NCI-H345 treated with DMSO at 0.1 percent for 48 hours (cell line): Measurements from ENCODE around the gene OSM.

ENCODE experiments used
- DNase-seq: peaks from one replicate; lab custom pipeline; 2025; ENCODE audit not compliant: unreplicated experiment; lab: John Stamatoyannopoulos, UW

The OSM gene

DNA sequence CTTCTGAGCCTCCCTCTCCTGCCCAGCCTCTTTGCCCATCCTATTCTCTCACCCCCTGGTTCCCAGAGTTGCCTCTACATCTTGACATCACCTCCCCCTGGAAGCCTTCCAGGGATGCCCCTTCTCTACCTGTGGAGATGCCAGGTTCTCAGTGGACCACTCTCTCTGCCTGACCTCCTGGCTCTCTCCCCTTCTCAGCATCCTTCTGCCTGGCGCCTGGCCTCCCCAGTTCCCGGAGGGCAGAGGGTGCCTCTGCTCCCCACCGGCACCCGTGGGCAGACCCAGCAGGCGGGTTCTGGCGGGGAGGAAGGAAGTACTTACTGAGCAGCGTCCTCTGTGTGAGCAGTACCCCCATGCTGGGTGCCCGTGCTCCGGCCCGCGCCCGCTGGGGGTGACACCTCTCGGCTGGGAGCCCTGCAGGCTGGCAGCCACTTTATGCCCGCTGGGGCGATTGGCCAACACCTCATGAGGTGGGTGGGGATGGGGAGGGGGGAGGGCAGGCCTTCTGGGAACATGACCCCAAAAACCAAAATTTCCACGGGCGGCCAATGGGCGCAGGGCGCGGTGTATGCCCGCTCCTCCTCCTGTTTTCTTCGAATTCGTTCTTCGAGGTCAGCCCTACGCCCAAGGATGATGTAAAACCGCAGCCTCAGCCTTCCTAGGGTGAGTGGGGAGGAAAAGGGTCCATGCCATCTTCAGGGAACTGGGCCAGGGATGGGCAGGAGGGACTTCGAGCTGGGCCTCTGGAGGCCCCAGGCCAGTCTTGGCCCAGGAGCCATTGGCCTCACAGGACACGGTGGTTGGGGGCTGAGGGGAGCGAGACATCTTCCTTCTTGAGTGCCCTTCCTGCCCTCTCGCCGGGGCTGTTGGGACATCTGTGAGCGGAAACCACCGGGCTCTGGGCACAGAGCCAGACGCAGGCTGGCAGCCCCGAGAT lies at the start of gene OSM:
OSM (minus strand) TSS at position 407 of the 937 bp plus-strand sequence; CDS start at position 355, 52 bp downstream.
- DNase-seq, result no peak

DNA sequence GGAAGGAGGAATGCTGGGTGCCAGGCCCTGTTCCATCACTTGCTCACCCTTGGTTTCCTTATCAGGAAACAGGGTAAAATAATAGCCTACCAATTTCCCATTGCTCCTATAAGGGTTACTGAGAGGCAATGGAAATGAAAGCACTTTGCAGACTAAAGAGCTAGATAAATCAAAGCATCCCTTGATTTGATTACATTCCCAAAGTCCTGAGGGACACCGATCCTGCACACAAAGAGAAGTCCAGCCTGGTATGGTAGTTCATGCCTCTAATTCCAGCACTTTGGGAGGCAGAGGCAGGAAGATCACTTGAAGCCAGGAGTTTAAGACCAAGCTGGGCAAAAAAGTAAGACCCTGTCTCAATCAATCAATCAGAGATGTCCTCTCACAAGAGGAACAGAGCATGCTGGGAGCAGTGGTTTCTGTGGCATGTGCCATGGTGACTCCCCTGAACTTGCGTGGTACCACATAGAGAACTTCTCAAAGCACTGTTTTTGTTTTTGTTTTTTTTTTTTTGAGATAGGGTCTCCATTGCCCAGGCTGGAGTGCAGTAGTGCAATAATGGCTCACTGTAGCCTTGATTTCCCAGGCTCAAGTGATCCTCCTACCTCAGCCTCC lies 49.4 kb upstream of the OSM start:
- no peak for DNase-seq

DNA sequence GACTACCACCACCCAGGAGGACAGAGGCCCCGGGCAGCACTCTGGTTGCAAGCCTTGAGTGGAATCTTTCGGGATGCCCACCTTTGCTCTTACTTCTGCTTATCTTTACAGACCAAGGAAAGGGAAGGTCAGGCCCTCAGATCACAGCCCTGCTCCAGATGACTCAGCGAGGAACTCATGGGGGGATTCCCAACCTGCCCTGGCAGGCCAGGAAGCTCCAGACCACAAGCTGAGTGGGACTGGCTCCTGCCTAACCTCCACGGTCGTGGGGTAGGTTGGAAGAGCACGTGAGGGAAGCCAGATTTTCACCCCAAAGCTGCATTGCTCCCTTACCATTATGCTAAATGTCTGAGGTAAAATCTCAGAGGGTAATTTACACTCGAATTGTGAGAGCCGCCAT lies 48.3 kb upstream of the OSM start:
- DNase-seq, result no peak

DNA sequence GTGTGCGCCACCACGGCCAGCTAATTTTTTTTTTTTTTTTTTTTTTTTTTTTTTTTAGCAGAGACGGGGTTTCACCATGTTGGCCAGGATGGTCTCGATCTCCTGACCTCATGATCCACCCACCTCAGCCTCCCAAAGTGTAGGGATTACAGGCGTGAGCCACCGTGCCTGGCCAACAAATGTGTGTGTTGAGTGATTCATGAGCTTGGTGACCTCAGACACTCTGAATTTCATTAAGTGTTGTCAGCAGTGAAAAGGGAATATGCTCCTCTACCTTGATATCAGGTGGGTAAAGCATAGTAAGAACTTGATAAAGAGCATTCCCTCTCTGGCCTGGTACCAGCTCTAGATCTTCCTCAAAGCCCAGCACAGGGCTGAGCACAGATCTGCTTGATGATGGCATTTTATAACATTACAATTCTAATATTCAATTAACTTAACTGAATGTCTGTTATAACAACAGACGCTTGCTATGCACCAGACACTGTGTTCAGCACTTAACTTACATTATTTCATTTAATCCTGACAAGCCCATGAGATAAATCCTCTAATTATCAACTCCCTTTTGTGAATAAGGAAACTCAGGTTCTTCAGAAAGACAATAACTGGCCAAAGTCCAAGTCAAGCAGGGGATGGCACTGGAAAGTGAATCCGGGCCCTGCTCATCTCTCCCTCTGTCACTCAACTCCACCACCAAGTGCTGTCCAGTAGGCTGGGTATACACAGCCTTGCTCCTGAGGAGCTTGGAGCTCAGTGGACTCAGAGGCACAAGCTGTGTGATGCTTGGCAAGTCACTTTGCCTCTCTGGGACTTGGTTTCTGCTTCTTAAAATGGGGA lies 47.1 kb upstream of the OSM start:
- DNase-seq, result no peak

DNA sequence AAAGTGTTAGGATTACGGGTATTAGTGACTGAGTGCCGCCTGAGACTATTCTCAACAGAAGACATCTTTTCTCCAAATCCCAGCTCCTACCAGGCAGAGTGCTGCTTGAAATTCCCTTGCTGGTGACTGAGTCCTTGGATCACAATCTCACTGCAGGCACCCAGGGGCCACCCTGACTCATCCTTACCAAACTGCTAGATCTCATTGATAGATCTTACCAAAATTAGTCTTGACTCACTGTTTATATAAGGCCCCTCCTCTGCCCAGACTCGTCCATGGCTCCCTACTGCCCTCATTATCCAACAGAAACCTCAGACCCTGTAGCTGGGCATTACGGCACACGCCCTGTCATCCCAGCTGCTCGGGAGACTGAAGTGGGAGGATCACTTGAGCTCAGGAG lies 45.4 kb upstream of the OSM start:
- no peak for DNase-seq

DNA sequence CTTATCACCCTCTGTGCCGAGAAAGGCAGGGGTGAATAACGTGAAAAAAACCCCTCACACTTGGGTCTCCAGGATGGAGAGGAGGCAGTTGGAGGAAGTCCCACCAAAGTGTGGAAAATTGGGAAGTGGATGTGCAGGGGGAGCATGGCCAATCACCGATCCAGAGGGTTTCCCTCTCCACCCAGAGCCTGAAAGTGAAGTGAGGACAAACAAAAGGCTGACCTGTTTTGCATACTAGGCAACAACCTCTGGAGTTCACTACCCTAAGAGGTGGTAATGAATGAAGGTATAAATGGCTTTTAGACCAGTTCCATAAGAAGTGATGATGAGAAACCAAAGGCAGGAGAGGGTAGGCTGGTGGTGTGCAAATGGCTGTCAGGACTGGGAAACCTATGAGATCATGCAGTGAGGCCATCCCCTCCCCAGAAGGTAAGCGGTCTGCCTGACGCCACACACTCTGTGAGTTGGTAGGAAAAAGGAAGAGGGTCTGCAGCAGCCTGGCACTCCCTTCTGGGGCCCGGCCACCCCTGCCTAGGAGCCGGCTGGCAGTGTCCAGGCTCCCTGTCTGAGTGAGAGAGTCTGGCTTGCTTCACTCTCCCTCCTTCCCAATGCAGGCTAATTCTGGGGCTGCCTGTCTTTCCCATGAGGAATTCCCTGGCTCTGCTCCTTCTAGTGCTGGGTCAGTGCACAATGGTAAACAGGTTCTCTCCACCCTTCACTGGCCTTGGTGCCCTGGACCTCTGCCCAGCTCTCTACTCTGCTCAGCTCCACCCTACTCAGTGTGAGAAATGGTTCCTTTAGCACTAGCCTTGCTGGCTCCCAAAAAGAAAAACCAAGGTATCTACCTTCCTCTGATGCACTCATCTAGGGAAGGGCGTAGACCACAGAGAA lies 44.5 kb upstream of the OSM start:
- no peak for DNase-seq

DNA sequence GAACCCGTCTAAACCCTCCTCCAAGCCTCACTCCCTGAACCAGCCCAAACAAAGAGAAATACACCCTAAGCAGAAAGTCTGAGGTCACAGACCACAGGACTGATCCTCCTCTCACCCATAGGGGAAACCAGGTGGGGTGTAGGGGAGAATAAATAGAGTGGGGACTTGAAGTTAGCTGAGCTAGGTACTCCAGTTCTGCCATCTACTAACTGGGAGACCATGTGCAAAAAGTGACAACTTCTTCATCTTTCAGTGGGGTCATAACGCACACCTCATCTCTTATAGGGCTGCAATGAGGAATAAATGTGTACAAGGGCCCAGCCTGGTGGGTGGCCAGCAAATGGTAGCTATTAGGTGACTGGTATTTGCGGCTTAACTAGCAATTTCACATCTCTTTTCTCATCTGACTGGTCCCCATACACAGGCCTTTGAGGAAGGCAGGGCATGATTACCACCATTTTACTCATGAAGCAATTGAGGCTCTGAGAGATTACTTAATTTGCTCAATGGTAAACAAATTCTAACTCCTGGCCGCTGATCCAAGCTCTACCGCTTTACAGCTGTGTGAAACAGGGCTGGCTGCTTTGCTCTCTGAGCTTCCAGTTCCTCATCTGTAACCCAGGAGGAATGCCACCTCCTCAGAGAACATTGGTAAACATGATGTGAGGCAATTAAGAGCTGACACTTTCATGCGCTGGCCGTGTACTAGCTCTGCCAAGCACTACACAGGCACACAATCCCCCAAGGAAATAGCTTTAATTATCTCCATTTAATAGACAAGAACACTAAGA lies 43.5 kb upstream of the OSM start:
- no peak for DNase-seq

DNA sequence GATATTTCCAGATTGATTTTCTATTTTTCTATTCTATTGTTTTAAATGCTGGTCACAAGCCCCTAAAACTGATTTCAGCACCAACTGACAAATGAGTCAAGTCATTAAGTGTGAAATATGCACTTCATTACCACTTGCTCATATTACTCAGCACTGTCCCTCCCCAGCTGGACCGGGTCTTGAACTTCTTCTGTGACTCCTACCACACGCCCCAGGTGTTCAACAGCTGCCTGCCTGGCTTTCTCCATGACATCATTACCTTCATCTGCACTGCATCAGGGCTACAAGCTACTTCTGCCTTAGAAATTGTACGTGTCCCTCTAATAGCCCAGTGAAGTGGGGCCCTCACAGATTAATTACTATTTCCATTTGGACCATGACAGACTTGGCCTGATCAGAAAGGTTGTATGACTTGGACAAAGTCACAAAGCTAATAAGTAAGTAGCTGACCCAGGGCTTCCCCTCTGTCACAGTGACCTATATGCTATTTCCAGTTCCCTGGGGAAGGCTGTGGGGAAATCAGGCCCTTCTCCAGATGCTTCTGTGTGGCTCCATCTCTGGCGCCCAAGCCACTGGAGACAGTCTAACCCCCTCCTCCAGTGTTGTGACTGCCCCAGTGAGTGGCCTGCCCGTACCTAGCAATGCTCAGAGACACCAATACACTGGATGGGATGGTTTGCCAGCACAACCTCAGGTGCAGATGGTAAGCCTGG lies 42.0 kb upstream of the OSM start:
- DNase-seq, result no peak

DNA sequence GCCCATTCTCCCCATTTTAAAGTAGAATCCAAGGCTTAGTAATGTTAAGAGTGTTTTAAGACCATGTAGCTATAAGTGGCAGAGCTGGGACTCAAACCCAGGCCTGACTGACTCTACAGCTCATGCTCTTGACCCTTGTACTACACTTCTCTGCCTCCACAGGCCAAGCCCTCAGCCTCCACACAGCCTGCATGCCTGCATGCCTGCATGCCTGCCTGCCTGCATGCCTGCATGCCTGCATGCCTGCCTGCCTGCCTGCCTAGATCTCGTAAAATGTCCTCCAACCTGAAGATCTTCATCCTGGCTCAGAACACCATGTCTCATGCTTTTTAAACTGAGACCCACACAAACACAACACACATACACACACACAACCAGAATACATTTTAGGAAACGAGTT lies 41.4 kb upstream of the OSM start:
- no peak for DNase-seq

DNA sequence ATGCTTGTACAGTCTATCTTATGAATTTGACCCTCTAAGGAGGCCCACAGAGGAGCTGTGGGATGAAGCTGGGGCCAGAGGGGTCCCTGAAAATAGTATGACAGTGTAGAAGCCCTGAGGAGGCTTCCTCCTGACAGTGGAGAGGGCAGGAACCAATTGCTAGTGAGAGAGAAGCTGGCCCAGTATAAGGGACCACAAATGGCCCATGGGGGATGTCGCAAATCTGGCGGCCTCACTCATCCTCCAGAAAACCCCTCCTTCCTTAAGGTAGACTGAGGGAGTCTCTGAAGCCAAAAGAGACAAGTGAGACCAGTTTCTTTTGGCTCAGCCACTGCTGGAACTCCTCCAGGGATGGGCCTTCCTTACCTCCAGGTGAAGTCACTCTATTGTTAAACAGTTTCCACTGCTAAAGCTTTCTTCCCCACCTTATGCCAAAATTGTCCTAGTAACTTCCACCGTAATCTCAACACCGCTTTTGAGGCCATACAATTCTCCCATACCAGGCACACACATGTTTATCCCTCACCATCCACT lies 40.5 kb upstream of the OSM start:
- no peak for DNase-seq

DNA sequence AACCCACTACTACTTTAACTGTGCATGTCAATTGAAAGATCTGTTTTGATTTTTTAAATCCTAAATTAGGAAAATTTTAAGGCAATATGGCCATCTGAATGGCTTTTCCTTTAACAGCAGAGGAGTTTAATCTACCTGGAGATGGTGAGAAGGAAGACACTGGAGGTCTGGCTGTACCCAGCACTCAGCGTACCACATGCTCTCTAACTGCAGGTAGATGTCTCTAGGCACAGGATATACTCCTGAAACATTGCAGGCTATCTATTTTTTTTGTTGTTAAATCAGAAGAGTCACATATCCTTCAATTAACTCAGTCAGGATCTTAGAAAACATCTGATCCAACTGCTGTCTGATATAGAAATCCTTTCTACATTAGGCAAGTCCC lies 40.0 kb upstream of the OSM start:
- no peak for DNase-seq

DNA sequence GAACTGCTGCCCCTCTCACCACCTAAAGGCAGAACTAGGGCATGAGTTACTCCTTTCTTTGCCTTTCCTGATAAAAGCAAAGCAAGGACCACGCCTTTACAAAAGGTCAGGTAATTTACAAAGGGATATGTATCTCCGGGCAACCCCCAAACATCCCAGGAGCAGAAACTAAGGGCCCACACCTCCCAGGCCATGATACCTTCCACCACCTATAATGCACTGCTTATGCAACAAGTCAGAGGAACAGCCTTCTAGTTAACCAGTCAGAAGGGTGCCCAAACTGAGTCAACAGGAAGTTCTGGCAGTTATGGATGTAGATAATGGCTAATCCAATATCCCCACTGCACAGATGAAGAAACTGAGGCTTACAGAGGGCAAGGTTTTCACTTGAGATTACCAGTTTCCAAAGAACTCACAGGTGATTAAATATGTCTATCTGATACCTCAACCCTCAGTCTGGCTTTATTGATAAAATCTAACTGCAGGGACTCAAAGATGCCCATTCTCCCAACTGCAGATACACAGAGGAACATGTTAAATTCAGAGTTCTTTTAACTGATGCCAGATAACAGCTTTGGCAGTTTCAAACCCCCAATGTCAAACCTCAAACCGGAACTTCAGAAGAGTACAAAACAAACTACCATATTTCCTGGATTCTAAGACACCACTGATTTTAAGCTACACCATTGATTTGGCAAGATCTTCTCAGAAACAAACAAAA lies 39.4 kb upstream of the OSM start:
- DNase-seq, result no peak

DNA sequence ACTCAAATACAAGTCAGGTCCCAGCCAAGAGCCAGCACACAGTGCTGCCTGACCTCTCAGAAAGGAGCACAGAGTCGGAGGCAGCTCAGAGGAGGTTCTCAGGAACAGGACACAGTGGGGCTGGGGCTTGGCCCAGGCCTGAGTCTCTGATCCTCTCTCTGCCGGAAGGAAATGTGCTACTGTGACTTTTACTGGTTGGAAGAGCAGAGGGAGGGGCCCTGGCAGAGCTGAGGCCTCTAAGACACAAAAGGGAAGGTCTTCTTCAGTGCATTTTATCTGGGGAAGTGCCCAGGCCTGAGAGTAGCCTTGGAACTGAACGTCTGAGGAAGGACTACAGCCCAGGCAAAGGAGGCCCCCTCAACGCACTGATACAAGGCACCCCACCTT lies 38.9 kb upstream of the OSM start:
- no peak for DNase-seq

DNA sequence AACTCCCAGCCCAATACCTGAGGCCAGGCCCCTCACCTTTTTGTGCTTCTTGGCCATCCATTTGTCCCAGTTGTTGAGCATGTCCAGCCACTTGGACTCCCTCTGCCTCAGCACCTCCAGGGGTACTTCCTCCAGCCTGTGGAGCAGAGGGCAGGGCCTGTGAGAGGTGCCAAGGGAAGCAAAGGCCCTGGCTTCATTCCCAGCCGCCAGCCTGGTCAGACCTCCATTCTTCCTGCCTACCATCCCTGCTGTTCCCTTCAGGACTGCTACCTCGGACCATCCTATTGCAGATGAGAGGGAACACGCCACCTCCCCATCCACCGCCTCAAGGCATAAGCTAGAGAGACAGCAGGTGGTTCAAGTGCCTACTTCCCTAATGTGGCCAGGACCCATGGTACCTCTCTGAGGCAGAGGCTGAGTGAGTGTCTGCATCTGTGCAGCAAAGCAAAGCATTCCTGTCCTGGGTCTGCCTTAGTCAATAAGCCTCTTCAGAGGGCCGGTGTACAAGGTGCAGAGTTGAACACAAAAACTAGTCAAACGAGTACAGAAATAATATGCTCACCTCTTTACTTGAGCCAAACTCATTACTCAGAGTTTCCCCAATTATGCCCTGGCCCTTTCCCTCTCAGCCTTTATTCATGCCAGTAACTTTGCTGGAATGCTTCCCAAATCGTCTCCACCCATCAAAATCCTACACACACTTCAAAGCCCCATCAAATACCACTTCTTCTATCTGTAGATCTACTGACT lies 38.0 kb upstream of the OSM start:
- DNase-seq, result no peak

DNA sequence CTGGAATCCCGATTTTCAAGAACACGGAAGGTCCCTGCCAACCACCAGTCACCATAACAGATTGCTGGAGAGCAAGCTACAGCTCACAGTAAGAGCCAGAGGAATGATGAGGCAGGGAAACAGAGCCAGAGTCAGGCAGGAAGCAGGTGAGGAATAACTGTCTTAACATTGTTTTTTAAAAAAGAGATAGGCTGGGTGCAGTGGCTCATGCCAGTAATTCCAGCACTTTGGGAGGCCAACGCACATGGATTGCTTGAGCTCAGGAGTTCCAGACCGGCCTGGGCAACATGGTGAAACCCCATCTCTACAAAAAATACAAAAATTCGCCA lies 36.1 kb upstream of the OSM start:
- DNase-seq, result no peak

DNA sequence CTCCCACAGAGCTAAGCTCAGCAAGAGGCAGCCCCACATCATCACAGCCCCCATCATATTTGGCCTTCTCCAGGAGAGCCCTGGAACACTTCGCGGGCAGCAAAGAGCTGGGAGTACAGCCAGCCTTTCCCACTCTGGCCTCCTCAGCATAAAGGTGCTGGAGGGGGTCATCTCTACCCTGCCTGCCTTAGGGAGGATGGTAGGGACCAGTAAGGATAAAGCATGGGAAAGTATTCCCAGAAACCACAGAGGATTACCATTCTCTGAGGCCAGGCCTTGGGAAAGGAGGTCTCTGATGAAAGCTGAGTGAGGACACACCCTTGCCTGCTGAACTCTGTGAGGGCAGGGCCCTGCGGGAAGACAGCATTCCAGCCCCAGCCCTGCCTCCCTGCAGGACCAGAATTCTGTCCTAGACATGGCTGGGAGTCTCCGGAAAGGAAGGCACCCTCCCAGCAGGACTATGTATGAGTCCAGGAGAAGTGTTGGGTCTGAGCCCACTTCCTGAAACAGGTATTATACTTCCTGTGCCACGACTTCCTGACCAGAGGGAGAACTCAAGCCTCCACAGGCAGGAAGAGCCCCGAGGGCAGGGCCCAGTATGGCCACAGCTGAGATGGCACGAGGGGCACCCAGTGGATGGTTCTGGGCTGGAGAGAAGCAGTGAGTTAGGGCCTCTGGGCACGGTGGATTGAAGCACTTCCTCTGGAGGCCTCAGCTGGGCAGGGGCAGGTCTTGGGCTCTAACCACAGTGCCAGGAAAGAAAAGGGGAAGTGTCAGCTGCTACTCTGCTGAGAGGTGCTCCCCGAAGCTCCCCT lies 35.6 kb upstream of the OSM start:
- no peak for DNase-seq

DNA sequence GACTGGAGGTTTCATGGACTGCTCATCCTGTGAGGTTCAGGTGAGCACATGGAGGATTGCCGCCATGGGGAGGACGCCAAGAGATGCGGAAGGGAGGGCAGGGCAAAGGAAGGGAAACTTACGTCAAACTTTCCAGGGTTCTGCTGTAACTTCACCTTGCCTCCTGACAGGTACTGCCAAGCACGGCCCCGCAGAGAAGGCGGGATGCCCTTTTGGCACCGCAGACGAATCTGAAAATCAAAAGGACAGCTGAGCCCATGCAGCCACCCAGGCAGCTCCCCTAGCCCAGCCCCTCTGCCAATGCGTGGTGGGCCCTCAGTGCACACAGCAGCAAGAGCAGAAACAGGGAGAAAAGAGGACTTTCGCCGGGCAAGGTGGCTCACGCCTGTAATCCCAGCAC lies 32.7 kb upstream of the OSM start:
- DNase-seq, result no peak
